GM12878 (cell line): ENCODE results near the gene MMEL1. TPM values are rescaled to one million over a fixed set of nuclear protein-coding genes. Genes with fewer than 3 reads are reported as not detected.

Source experiments
- ATAC-seq: fragments of 200-7000 bp; cut with Tn5 transposase; 3 replicates; pipeline ENCODE4 v1.9.1; 2020; ENCODE audit warnings: mild to moderate bottlenecking, moderate library complexity
- BruUV-seq: library from RNA; stranded (reverse); fragments of 400-500 nt; replicated peaks from 2 replicates; lab custom pipeline; 2021; lab: Mats Ljungman, UMichigan
- CTCF ChIA-PET: fragments of 300-600 bp; sonication (Branson Sonifier 250); formaldehyde crosslinking; extraction: SDS; loops from one replicate; lab custom pipeline; 2021; ENCODE audit warnings: inconsistent platforms; lab: Yijun Ruan, JAX
- POLR2A ChIA-PET: fragments of 350-600 bp; formaldehyde crosslinking; extraction: SDS; loops from one replicate; lab custom pipeline; 2021; ENCODE audit warnings: inconsistent platforms; lab: Charles Lee
- RAD21 ChIA-PET: fragments of 300-600 bp; sonication (Branson Sonifier 250); formaldehyde crosslinking; loops from one replicate; lab custom pipeline; 2023; ENCODE audit warnings: antibody characterized with exemption; ENCODE audit not compliant: unreplicated experiment; lab: Charles Lee
- SMC1A ChIA-PET: fragments of 300-600 bp; sonication (Branson Sonifier 250); formaldehyde crosslinking; loops from one replicate; lab custom pipeline; 2023; ENCODE audit not compliant: unreplicated experiment, uncharacterized antibody; lab: Charles Lee
- DNase-seq: peaks from one replicate; pipeline ENCODE4 v3.0.0-alpha.2; 2011; ENCODE audit warnings: low read depth, low spot score
- FAIRE-seq: peaks from 3 replicates; lab custom pipeline; 2011; peaks lifted over from hg19 to GRCh38; lab: Jason Lieb, UNC
- H2AFZ ChIP-seq: 2 replicates; pipeline ENCODE4 v1.6.0; 2011; ENCODE audit warnings: low read depth, low read length, control low read depth; ENCODE audit not compliant: control insufficient read depth
- H3K27ac ChIP-seq: 2 replicates; pipeline ENCODE4 v1.5.1; 2011; ENCODE audit warnings: control low read depth; ENCODE audit not compliant: control insufficient read depth, insufficient read depth
- H3K27me3 ChIP-seq, 2 experiments: replicated peaks in 1 of 2; 2 replicates each; pipeline versions ENCODE4 v1.6.0 to v1.6.1; 2011; ENCODE audit warnings: low read length in 1 of 2; ENCODE audit not compliant: control insufficient read depth in 2 of 2, insufficient read depth in 2 of 2
- H3K36me3 ChIP-seq, 2 experiments: 2 replicates each; pipeline ENCODE4 v1.5.1; 2011; ENCODE audit warnings: low read length in 1 of 2; ENCODE audit not compliant: control insufficient read depth in 2 of 2, insufficient read depth in 2 of 2
- H3K4me1 ChIP-seq: 2 replicates; pipeline ENCODE4 v1.6.1; 2011; ENCODE audit warnings: mild to moderate bottlenecking, low read length, moderate library complexity, mixed read lengths; ENCODE audit not compliant: control insufficient read depth, insufficient read depth
- H3K4me2 ChIP-seq: 2 replicates; pipeline ENCODE4 v1.6.0; 2011; ENCODE audit warnings: control low read depth; ENCODE audit not compliant: control insufficient read depth, insufficient read depth
- H3K4me3 ChIP-seq: fragments of 200-600 bp; sonication (generic); 2 replicates; pipeline ENCODE4 v1.5.1; 2016
- H3K79me2 ChIP-seq: 2 replicates; pipeline ENCODE4 v1.6.0; 2011; ENCODE audit warnings: low read length; ENCODE audit not compliant: control insufficient read depth, insufficient read depth
- H3K9ac ChIP-seq: 2 replicates; pipeline ENCODE4 v1.8.0; 2011; ENCODE audit warnings: low read length, control low read depth, mixed read lengths; ENCODE audit not compliant: control insufficient read depth, insufficient read depth
- H3K9me3 ChIP-seq: replicated peaks from 3 replicates; pipeline ENCODE4 v1.5.1; 2011; ENCODE audit warnings: mild to moderate bottlenecking, low read length; ENCODE audit not compliant: control insufficient read depth, insufficient read depth
- H4K20me1 ChIP-seq: 2 replicates; pipeline ENCODE4 v1.6.0; 2011; ENCODE audit not compliant: control insufficient read depth, insufficient read depth
- CHD2 ChIP-seq: IDR thresholded peaks from 2 replicates; pipeline ENCODE4 v1.6.1; 2011; ENCODE audit warnings: low read depth, low read length, improper control_type of control experiment, borderline replicate concordance
- FOXM1 ChIP-seq: IDR thresholded peaks from 2 replicates; pipeline ENCODE4 v1.6.1; 2012; ENCODE audit warnings: low read depth, mild to moderate bottlenecking, inconsistent platforms, low read length, moderate library complexity
- KAT2A ChIP-seq: conservative IDR thresholded peaks from 2 replicates; pipeline ENCODE4 v1.6.1; 2011; ENCODE audit warnings: low read depth, low read length; ENCODE audit not compliant: control insufficient read depth
- MXI1 ChIP-seq: fragments of 150-350 bp; IDR thresholded peaks from 2 replicates; pipeline ENCODE4 v1.6.1; 2011; ENCODE audit warnings: low read depth, mild to moderate bottlenecking, inconsistent platforms, low read length, improper control_type of control experiment
- NFIC ChIP-seq: IDR thresholded peaks from 2 replicates; pipeline ENCODE4 v1.6.1; 2012; ENCODE audit warnings: low read depth, mild to moderate bottlenecking, inconsistent platforms, low read length, moderate library complexity
- NFXL1 ChIP-seq: fragments of 450-650 bp; IDR thresholded peaks from 2 replicates; pipeline ENCODE4 v1.6.1; 2017; ENCODE audit warnings: antibody characterized with exemption, mild to moderate bottlenecking, borderline replicate concordance
- USF2 ChIP-seq: IDR thresholded peaks from 2 replicates; pipeline ENCODE4 v1.6.1; 2011; ENCODE audit warnings: low read depth, low read length, improper control_type of control experiment, borderline replicate concordance
- ZBTB33 ChIP-seq: fragments of 450-650 bp; IDR thresholded peaks from 2 replicates; pipeline ENCODE4 v1.6.1; 2017; ENCODE audit warnings: mild to moderate bottlenecking
- WGBS: methylation state at CpG from one replicate; pipeline ENCODE4 v1.1.6; 2016; ENCODE audit warnings: low lambda C conversion rate; ENCODE audit not compliant: insufficient replicate concordance, insufficient coverage; ENCODE audit errors: missing lambda C conversion rate; 5-methylcytosine and 5-hydroxymethylcytosine counted together
- in situ Hi-C: fragments of 300-500 bp; cut with MboI; formaldehyde crosslinking; loops from 9 replicates; pipeline ENCODE4 v1.14.3; 2018; ENCODE audit warnings: mixed read lengths
- intact Hi-C: fragments of 100-400 bp; cut with micrococcal nuclease; formaldehyde crosslinking; loops from one replicate; pipeline ENCODE4 v1.14.2; 2022; ENCODE audit not compliant: unreplicated experiment
- polyA plus RNA-seq, 11 experiments: library from polyadenylated mRNA; depleted of rRNA in 4 of 11; unstranded in 6 of 11; stranded (reverse) in 5 of 11; fragments of >200 nt; fragmentation: Nextera tagmentation in 4 of 11; fragmentation: Illumina TruSeq in 1 of 11; extraction: Ambion mirVana in 4 of 11; extraction: Trizol in 1 of 11; gene quantifications; 1 replicate in 1 of 11; 2 replicates in 10 of 11; pipeline versions ENCODE4 v1.2.1 to v1.2.3, GENCODE V29; 2011 to 2016; ENCODE audit warnings: inconsistent platforms in 2 of 11, missing spikeins in 2 of 11, low read depth in 1 of 11
- total RNA-seq, 4 experiments: library from RNA; depleted of rRNA in 3 of 4; stranded (reverse); fragments of >200 nt in 3 of 4; fragmentation: Illumina TruSeq in 1 of 4; extraction: Trizol in 1 of 4; gene quantifications; 2 replicates each; pipeline versions ENCODE4 v1.2.1 to v1.2.3, GENCODE V29; 2013 to 2021

The MMEL1 gene
- total and polyA plus RNA-seq, 10 of the 15 experiments (the other 5 are each of a cell fraction or from before 2014, with no cell fraction given): 0.11 TPM; not detected in 9

- no peak for TF ChIP-seq USF2
- TF ChIP-seq, all 136 proteins: peak for 0
These were observed 3.9 kb upstream of the MMEL1 start (continued) for GRCh38 chr1:2636733-2637132.

GRCh38 chr1:2635361-2636010 lies 2.7 kb upstream of the MMEL1 start:
- DNase-seq: no peak
- H3K36me3 ChIP-seq: no peaks in the 10 kb centered on the region
- H2AFZ ChIP-seq: no peak overlapping the region
- ChIA-PET POLR2A (no interaction called here), SMC1A (no interaction called here)
- 28% methylated on average over 10 of the region's 10 CpGs for WGBS
- H3K27me3 ChIP-seq: no peaks in the 10 kb centered on the region; a peak in 1 of 4 replicates
- no peak for ATAC-seq
- in situ Hi-C loops (no loop called here), intact Hi-C loops (no loop called here)
- no peaks in the 10 kb centered on the region for H4K20me1 ChIP-seq
- no peaks in the 10 kb centered on the region; the same call in 2 of the 3 replicates for H3K9me3 ChIP-seq
- no peaks in the 10 kb centered on the region for H3K4me1 ChIP-seq
- FAIRE-seq: no peak
- no peak overlapping the region for H3K4me2 ChIP-seq
- no peak overlapping the region for H3K9ac ChIP-seq
- no peak overlapping the region for H3K4me3 ChIP-seq
- TF ChIP-seq NFIC (no peak), FOXM1 (no peak), ZBTB33 (no peak), MXI1 (no peak), KAT2A (no peak), NFXL1 (no peak), CHD2 (no peak)
- TF ChIP-seq, all 136 proteins: peak for 0
- BruUV-seq: no TSS peak
- RAD21 ChIA-PET: no interaction called here
- CTCF ChIA-PET: no interaction called here
- Histone ChIP-seq H3K27ac (no peak overlapping the region), H3K79me2 (no peaks in the 10 kb centered on the region)
